WTC11 (cell line): ENCODE measurements around the gene TAF15. TPM values are rescaled to one million over a fixed set of nuclear protein-coding genes. Genes with fewer than 3 reads are reported as not detected.

ENCODE experiments used
- ATAC-seq: fragments of 200-7000 bp; cut with Tn5 transposase; 2 replicates; pipeline ENCODE4 v1.10.0; 2021; ENCODE audit warnings: mild to moderate bottlenecking, moderate library complexity
- CTCF ChIA-PET: fragments of 300-600 bp; sonication (Branson Sonifier 250); formaldehyde crosslinking; loops from one replicate; lab custom pipeline; 2021; ENCODE audit warnings: antibody characterized with exemption; lab: Charles Lee
- POLR2A ChIA-PET: fragments of 350-600 bp; sonication (Branson Sonifier 250); formaldehyde crosslinking; loops from one replicate; lab custom pipeline; 2021; ENCODE audit warnings: antibody characterized with exemption; lab: Charles Lee
- DNase-seq: peaks from one replicate; pipeline ENCODE4 v3.0.0; 2021; ENCODE audit warnings: low spot score
- H3K27ac Mint-ChIP-seq: 2 replicates; pipeline ENCODE4 v1.8.0; 2021; ENCODE audit warnings: mixed read lengths
- H3K27me3 Mint-ChIP-seq: 2 replicates; pipeline ENCODE4 v1.8.0; 2021; ENCODE audit warnings: low read depth, mild to moderate bottlenecking, moderate library complexity, mixed read lengths
- H3K36me3 Mint-ChIP-seq: 2 replicates; pipeline ENCODE4 v1.8.0; 2021; ENCODE audit warnings: mixed read lengths
- H3K4me1 Mint-ChIP-seq: 2 replicates; pipeline ENCODE4 v1.8.0; 2022; ENCODE audit warnings: mixed read lengths
- H3K4me3 Mint-ChIP-seq: 2 replicates; pipeline ENCODE4 v1.8.0; 2021; ENCODE audit warnings: mild to moderate bottlenecking, moderate library complexity, mixed read lengths
- H3K9me3 Mint-ChIP-seq: 2 replicates; pipeline ENCODE4 v1.8.0; 2021; ENCODE audit warnings: mixed read lengths
- AR ChIP-seq: fragments of 250-450 bp; sonication (Bioruptor Pico); IDR thresholded peaks from 2 replicates; pipeline ENCODE4 v1.9.0; 2021; ENCODE audit warnings: mild to moderate bottlenecking
- ATF3 ChIP-seq: sonication (generic); formaldehyde crosslinking; conservative IDR thresholded peaks from 2 replicates; pipeline ENCODE4 v1.8.1; 2022; ENCODE audit warnings: mild to moderate bottlenecking, missing genetic modification reagents
- CDX4 ChIP-seq: fragments of 250-450 bp; sonication (Bioruptor Pico); IDR thresholded peaks from 2 replicates; pipeline ENCODE4 v1.9.0; 2021; ENCODE audit warnings: moderate library complexity, mild to moderate bottlenecking, inconsistent platforms, borderline replicate concordance
- CREM ChIP-seq: sonication (generic); formaldehyde crosslinking; IDR thresholded peaks from 2 replicates; pipeline ENCODE4 v1.8.1; 2022; ENCODE audit warnings: mild to moderate bottlenecking, missing genetic modification reagents, moderate library complexity
- E2F1 ChIP-seq: sonication (generic); formaldehyde crosslinking; IDR thresholded peaks from 2 replicates; pipeline ENCODE4 v1.8.0; 2022; ENCODE audit warnings: mild to moderate bottlenecking, missing genetic modification reagents
- ETV6 ChIP-seq: sonication (generic); formaldehyde crosslinking; IDR thresholded peaks from 2 replicates; pipeline ENCODE4 v1.8.1; 2022; ENCODE audit warnings: mild to moderate bottlenecking, missing genetic modification reagents
- FOXJ3 ChIP-seq: sonication (generic); formaldehyde crosslinking; IDR thresholded peaks from 2 replicates; pipeline ENCODE4 v1.9.0; 2021; ENCODE audit warnings: missing genetic modification reagents, mild to moderate bottlenecking, borderline replicate concordance
- FOXK1 ChIP-seq: sonication (generic); formaldehyde crosslinking; IDR thresholded peaks from 2 replicates; pipeline ENCODE4 v1.8.0; 2022; ENCODE audit warnings: mild to moderate bottlenecking, moderate library complexity, missing genetic modification reagents
- FOXP4 ChIP-seq: sonication (generic); formaldehyde crosslinking; IDR thresholded peaks from 2 replicates; pipeline ENCODE4 v1.8.0; 2022; ENCODE audit warnings: mild to moderate bottlenecking, missing genetic modification reagents
- GABPB1 ChIP-seq: sonication (generic); formaldehyde crosslinking; IDR thresholded peaks from 2 replicates; pipeline ENCODE4 v1.8.1; 2023; ENCODE audit warnings: mild to moderate bottlenecking, missing genetic modification reagents
- KAT7 ChIP-seq: sonication (generic); formaldehyde crosslinking; IDR thresholded peaks from 2 replicates; pipeline ENCODE4 v1.8.1; 2023; ENCODE audit warnings: missing genetic modification reagents, mild to moderate bottlenecking, borderline replicate concordance
- NR2C2 ChIP-seq: sonication (generic); formaldehyde crosslinking; IDR thresholded peaks from 2 replicates; pipeline ENCODE4 v1.8.0; 2022; ENCODE audit warnings: mild to moderate bottlenecking, missing genetic modification reagents
- OVOL2 ChIP-seq: fragments of 250-450 bp; sonication (Bioruptor Pico); IDR thresholded peaks from 2 replicates; pipeline ENCODE4 v1.9.0; 2021; ENCODE audit warnings: mild to moderate bottlenecking, borderline replicate concordance
- PRRX2 ChIP-seq: fragments of 250-450 bp; sonication (Bioruptor Pico); IDR thresholded peaks from 2 replicates; pipeline ENCODE4 v1.8.0; 2021; ENCODE audit warnings: mild to moderate bottlenecking
- TEAD1 ChIP-seq: sonication (generic); formaldehyde crosslinking; IDR thresholded peaks from 2 replicates; pipeline ENCODE4 v1.8.0; 2022; ENCODE audit warnings: mild to moderate bottlenecking, missing genetic modification reagents
- TEAD4 ChIP-seq: sonication (generic); formaldehyde crosslinking; IDR thresholded peaks from 2 replicates; pipeline ENCODE4 v1.8.0; 2022; ENCODE audit warnings: mild to moderate bottlenecking, missing genetic modification reagents
- USF1 ChIP-seq: sonication (generic); formaldehyde crosslinking; IDR thresholded peaks from 2 replicates; pipeline ENCODE4 v1.8.0; 2022; ENCODE audit warnings: mild to moderate bottlenecking, missing genetic modification reagents
- ZNF281 ChIP-seq: sonication (generic); formaldehyde crosslinking; IDR thresholded peaks from 2 replicates; pipeline ENCODE4 v1.8.0; 2023; ENCODE audit warnings: mild to moderate bottlenecking, missing genetic modification reagents
- total RNA-seq: library from RNA; stranded (reverse); gene quantifications from 3 replicates; pipeline ENCODE4 v1.2.3, GENCODE V29; 2021

Gene TAF15
- total RNA-seq, 1 experiment from 2014 or later = 273 TPM

GRCh38 chr17:35875072-35875799, 66.0 kb downstream of the TAF15 start (continued):
- no peak for TF ChIP-seq AR (CRISPR knock-in tag)

- DNase-seq (no peak), ATAC-seq (no peak)
- no peak overlapping the region for H3K27ac Mint-ChIP-seq
- no peak overlapping the region for H3K4me3 Mint-ChIP-seq
- H3K9me3 Mint-ChIP-seq = no peaks in the 10 kb centered on the region
- peaks cover 15% of the 10 kb centered on the region for H3K4me1 Mint-ChIP-seq
- CTCF ChIA-PET = interaction anchor here (0.8 to 1.3 kb wide), 3 partner anchors 93 to 273 kb away, joined by 3 read pairs; no protein-coding TSS in a partner anchor
- H3K36me3 Mint-ChIP-seq = no peaks in the 10 kb centered on the region
- TF ChIP-seq GABPB1 (CRISPR knock-in tag) (no peak), ETV6 (CRISPR knock-in tag) (no peak), PRRX2 (CRISPR knock-in tag) (no peak), CREM (no peak)
- TF ChIP-seq, all 79 proteins: peak for 0
- H3K27me3 Mint-ChIP-seq = no peaks in the 10 kb centered on the region
- POLR2A ChIA-PET = no interaction called here
Observed at GRCh38 chr17:35875800-35876139, 66.5 kb downstream of the TAF15 start.

- H3K4me3 Mint-ChIP-seq = no peak overlapping the region
- H3K27ac Mint-ChIP-seq = no peak overlapping the region
- H3K9me3 Mint-ChIP-seq = no peaks in the 10 kb centered on the region
- H3K36me3 Mint-ChIP-seq = no peaks in the 10 kb centered on the region
- ATAC-seq (no peak), DNase-seq (no peak)
- peaks cover 9% of the 10 kb centered on the region for H3K4me1 Mint-ChIP-seq
- ChIA-PET CTCF (interaction anchor here (0.8 to 1.3 kb wide), 3 partner anchors 93 to 272 kb away, joined by 3 read pairs; no protein-coding TSS in a partner anchor), POLR2A (no interaction called here)
- no peaks in the 10 kb centered on the region for H3K27me3 Mint-ChIP-seq
- TF ChIP-seq ZNF281 (CRISPR knock-in tag) (no peak), FOXK1 (CRISPR knock-in tag) (no peak), ATF3 (CRISPR knock-in tag) (no peak)
Observed at GRCh38 chr17:35876534-35876933, 67.2 kb downstream of the TAF15 start.

- POLR2A ChIA-PET = no interaction called here
- no peak for ATAC-seq
- Mint-ChIP-seq H3K27me3 (no peaks in the 10 kb centered on the region), H3K4me1 (peaks cover 9% of the 10 kb centered on the region), H3K27ac (no peak overlapping the region), H3K9me3 (no peaks in the 10 kb centered on the region), H3K36me3 (no peaks in the 10 kb centered on the region), H3K4me3 (no peak overlapping the region)
- no peak for DNase-seq
- CTCF ChIA-PET = no interaction called here
- no peak for TF ChIP-seq KAT7
- TF ChIP-seq CDX4 (CRISPR knock-in tag) = no peak
- no peak for TF ChIP-seq FOXJ3 (CRISPR knock-in tag)
- no peak for TF ChIP-seq NR2C2 (CRISPR knock-in tag)
- no peak for TF ChIP-seq CREM
- no peak for TF ChIP-seq FOXP4 (CRISPR knock-in tag)
- no peak for TF ChIP-seq USF1 (CRISPR knock-in tag)
- no peak for TF ChIP-seq FOXK1 (CRISPR knock-in tag)
- TF ChIP-seq TEAD1 (CRISPR knock-in tag) = no peak
- no peak for TF ChIP-seq TEAD4
- no peak for TF ChIP-seq OVOL2 (CRISPR knock-in tag)
- no peak for TF ChIP-seq E2F1 (CRISPR knock-in tag)
Observed at GRCh38 chr17:35877345-35878029, 68.2 kb downstream of the TAF15 start.
